ENCODE results near the gene STXBP1. TPM values are rescaled to one million over a fixed set of nuclear protein-coding genes. Genes with fewer than 3 reads are reported as not detected.

The STXBP1 gene
- total and polyA plus RNA-seq, 2 of the 8 experiments (the other 6 are each of a cell fraction or from before 2014, with no cell fraction given): 11.5 to 60.9 TPM

DNA sequence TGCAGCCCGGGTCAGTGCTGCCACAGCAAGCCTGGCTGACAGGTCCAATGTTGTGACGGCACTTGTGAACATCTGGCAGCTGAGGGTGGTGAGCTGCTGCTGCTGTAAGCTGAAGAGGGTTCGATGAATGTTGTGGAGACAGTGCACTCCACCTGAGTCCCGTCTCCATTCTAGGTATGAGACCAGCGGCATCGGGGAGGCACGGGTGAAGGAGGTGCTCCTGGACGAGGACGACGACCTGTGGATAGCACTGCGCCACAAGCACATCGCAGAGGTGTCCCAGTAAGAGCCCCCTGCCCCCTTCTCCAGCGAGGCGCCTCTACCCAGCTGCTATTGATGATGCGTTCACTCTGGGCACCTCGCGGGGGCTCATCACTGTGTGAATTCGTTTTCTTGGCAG, 55.8 kb downstream of the STXBP1 start:
- H4K20me1 ChIP-seq (replicated peaks in 1 of 2; ENCODE audit: control insufficient read depth in 1 of 2, insufficient read depth in 2 of 2, low read length in 2 of 2): peaks cover 0 to 3% of the 10 kb centered on the region in 2 experiments
- H3K23me2 ChIP-seq (ENCODE audit: low read depth, low read length): no peaks in the 10 kb centered on the region
- H3K36me3 ChIP-seq (ENCODE audit: control insufficient read depth in 2 of 4, insufficient read depth in 4 of 4, low read length in 3 of 4): peaks cover 0 to 23% (median 18%) of the 10 kb centered on the region in 4 experiments; a peak in 7 of 8 replicates
- H3K4me2 ChIP-seq (ENCODE audit: insufficient read depth in 1 of 2, low read depth in 2 of 2, low read length in 2 of 2): no peak overlapping the region
- no peak overlapping the region for H3K27ac ChIP-seq (ENCODE audit: low read depth, low read length)
- no peaks in the 10 kb centered on the region for H3K4me1 ChIP-seq (replicated peaks in 1 of 4; ENCODE audit: control insufficient read depth in 3 of 4, insufficient read depth in 4 of 4, low read length in 3 of 4)
- no peaks in the 10 kb centered on the region for H3K79me2 ChIP-seq (ENCODE audit: control insufficient read depth in 1 of 2, insufficient read depth in 2 of 2, low read length in 2 of 2)
- no peak overlapping the region for H3K4me3 ChIP-seq (ENCODE audit: extremely low read depth in 1 of 4, insufficient read depth in 2 of 4, low read depth in 3 of 4, low read length in 4 of 4)
- H3K9ac ChIP-seq (replicated peaks in 1 of 4; ENCODE audit: extremely low read depth in 1 of 4, low read depth in 3 of 4, low read length in 3 of 4): no peak overlapping the region; a peak in 1 of 7 replicates
- H3K4ac ChIP-seq (replicated peaks; ENCODE audit: insufficient read length, low read depth, low read length): no peak overlapping the region
- H2BK15ac ChIP-seq (ENCODE audit: low read length): no peak overlapping the region
- no peak overlapping the region for H2BK20ac ChIP-seq (ENCODE audit: low read length)
- H3K14ac ChIP-seq (ENCODE audit: insufficient read length): no peak overlapping the region
- H3K79me1 ChIP-seq (ENCODE audit: low read depth, low read length): no peaks in the 10 kb centered on the region; the same call in 1 of the 2 replicates
- H3K9me3 ChIP-seq (ENCODE audit: insufficient read depth in 2 of 2, low read depth in 1 of 2, low read length in 1 of 2): no peaks in the 10 kb centered on the region
- no peak overlapping the region for H3K56ac ChIP-seq (replicated peaks; ENCODE audit: insufficient read length, low read depth, low read length)
- 94% methylated on average over 18 of the region's 18 CpGs; no CpG with 5 or more reads in 1 of the 2 experiments for WGBS, 2 experiments (ENCODE audit: extremely low coverage in 1 of 2, insufficient coverage in 1 of 2, insufficient read length in 1 of 2, insufficient replicate concordance in 2 of 2, low coverage in 1 of 2, low lambda C conversion rate in 2 of 2, missing lambda C conversion rate in 1 of 2)
- FAIRE-seq (no peak), DNase-seq (ENCODE audit: low read depth in 1 of 2, low spot score in 2 of 2) (no peak)
- no peaks in the 10 kb centered on the region for H3K27me3 ChIP-seq (replicated peaks in 1 of 4; ENCODE audit: control insufficient read depth in 3 of 4, extremely low read depth in 1 of 4, insufficient read depth in 3 of 4, low read length in 3 of 4)
- H4K5ac ChIP-seq (ENCODE audit: insufficient read length, low read depth, low read length): no peak overlapping the region
- ChIA-PET POLR2A (ENCODE audit: partially characterized antibody) (interaction anchor here (1.0 kb wide), 1 partner anchor 216 kb away, joined by 3 read pairs; the partner anchor contains the start of gene LRSAM1), CTCF (ENCODE audit: partially characterized antibody) (interaction anchor here (0.6 to 2.3 kb wide), 11 partner anchors 8 to 78 kb away, joined by 3 to 10 read pairs (median 4); partner anchors contain the start of genes CFAP157 and TOR2A)
- no peak overlapping the region for H4K91ac ChIP-seq (replicated peaks; ENCODE audit: insufficient read length, low read length)
- no peak overlapping the region for H2BK12ac ChIP-seq (ENCODE audit: low read depth, low read length)
- no peak overlapping the region for H2AFZ ChIP-seq (ENCODE audit: low read length)
- H2BK5ac ChIP-seq (ENCODE audit: low read depth, low read length): no peak overlapping the region
- H4K8ac ChIP-seq (ENCODE audit: extremely low read depth, insufficient read depth, low read length): no peak overlapping the region
- no peak for TF ChIP-seq PHF8 (conservative IDR thresholded peaks at IDR 0.05; ENCODE audit: low read depth, low read length)
- no peak for TF ChIP-seq RFX5 (IDR thresholded peaks at IDR 0.05; ENCODE audit: borderline replicate concordance, low read depth, low read length)
- no peak for TF ChIP-seq TEAD4 (IDR thresholded peaks at IDR 0.05; ENCODE audit: low read depth, low read length)
- TF ChIP-seq CHD1 (IDR thresholded peaks at IDR 0.05; ENCODE audit: low read depth, low read length): no peak
- TF ChIP-seq TBP (IDR thresholded peaks at IDR 0.05; ENCODE audit: low read depth, low read length): no peak
- TF ChIP-seq TAF1 (IDR thresholded peaks at IDR 0.05; ENCODE audit: low read depth, low read length): no peak
- TF ChIP-seq, protein P1, sequence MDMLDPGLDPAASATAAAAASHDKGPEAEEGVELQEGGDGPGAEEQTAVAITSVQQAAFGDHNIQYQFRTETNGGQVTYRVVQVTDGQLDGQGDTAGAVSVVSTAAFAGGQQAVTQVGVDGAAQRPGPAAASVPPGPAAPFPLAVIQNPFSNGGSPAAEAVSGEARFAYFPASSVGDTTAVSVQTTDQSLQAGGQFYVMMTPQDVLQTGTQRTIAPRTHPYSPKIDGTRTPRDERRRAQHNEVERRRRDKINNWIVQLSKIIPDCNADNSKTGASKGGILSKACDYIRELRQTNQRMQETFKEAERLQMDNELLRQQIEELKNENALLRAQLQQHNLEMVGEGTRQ (IDR thresholded peaks at IDR 0.05; ENCODE audit: low read length): no peak
- TF ChIP-seq HDAC6 (IDR thresholded peaks at IDR 0.05; ENCODE audit: low read depth, low read length): no peak
- no peak for TF ChIP-seq CEBPB (IDR thresholded peaks at IDR 0.05; ENCODE audit: low read depth, low read length)
- no peak for TF ChIP-seq CBX8 (IDR thresholded peaks at IDR 0.05; ENCODE audit: borderline replicate concordance, low read depth, low read length)
- no peak for TF ChIP-seq SIX5 (IDR thresholded peaks at IDR 0.05; ENCODE audit: low read depth, low read length)
- TF ChIP-seq SRF (IDR thresholded peaks at IDR 0.05; ENCODE audit: low read depth, low read length): no peak
- H2AK5ac ChIP-seq (ENCODE audit: low read depth, low read length): no peak overlapping the region
- no peak overlapping the region for H2BK120ac ChIP-seq (replicated peaks; ENCODE audit: low read depth, low read length)
- H3K18ac ChIP-seq (ENCODE audit: extremely low read depth, low read length): no peak overlapping the region
- no peak overlapping the region for H3K23ac ChIP-seq (ENCODE audit: insufficient read length)
